GM19238 (cell line): Measurements from ENCODE around the gene TGM6.

Experiments
- DNase-seq: peaks from one replicate; pipeline ENCODE4 v3.0.0; 2011; ENCODE audit warnings: low spot score; ENCODE audit not compliant: insufficient read length

The TGM6 gene

DNA sequence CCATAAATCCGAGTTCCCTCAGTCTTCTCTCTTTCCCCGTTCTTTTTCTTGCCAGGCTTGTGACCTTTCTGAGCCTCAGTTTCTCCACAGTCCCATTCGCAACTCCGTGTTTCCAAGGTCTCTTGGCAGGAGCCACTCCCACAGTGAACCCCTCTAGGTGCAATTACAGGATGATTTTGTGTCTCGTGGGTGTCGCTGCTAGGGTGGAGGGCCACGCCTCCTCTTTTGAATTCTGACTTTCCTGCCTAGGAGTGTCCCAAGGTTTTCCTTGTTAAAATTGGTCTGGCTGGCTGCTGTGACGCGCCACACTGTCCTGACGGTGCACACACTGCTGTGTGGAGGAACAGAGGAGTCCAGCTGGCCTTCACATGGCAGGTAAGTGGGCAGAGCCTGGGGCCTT is at the start of gene TGM6:
TSS of gene TGM6 (plus strand) at position 301 of the 400 bp plus-strand sequence. CDS start at position 369, 68 bp downstream.
- DNase-seq, result no peak

DNA sequence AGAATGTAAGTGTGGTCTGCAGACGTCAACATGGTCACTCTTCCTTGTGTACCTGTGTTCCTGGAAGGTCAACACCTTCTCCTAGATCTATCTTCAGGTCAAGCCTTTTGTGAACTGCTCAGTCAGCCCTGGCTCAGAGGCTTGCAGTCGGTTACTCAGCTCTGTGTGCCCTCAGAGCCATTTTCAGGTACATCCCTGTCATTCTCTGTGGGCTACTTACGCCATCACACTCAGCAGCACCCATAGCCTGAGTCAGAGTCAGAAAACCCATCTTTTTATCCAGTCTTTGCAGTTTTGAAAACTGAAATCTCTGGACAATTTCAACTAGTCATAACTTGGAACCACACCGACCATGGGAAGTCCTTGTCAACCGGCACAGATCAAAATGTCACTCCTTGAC is 49.6 kb upstream of the TGM6 start:
- no peak for DNase-seq

- no peak for DNase-seq
Observed at GRCh38 chr20:2331901-2332565, 48.7 kb upstream of the TGM6 start.

DNA sequence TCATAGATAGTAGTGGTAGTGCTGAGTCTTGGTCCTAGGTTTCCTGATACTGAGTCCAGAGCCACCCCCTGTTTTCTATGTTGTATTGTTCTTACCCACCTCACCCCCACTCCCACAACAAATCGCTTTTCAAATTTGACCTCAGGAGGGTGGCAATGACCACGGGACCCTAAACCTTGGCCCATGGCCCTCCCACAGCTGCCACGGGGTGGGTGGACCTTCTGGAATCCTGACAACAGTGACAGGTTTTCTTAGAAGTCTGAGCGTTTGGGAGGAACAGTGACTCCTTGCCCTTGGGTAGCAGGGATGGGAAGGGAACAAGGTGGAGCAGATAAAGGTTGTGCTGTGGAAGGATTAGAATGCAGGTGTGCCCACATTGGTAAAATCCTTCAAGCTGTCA is 48.0 kb upstream of the TGM6 start:
- no peak for DNase-seq

DNA sequence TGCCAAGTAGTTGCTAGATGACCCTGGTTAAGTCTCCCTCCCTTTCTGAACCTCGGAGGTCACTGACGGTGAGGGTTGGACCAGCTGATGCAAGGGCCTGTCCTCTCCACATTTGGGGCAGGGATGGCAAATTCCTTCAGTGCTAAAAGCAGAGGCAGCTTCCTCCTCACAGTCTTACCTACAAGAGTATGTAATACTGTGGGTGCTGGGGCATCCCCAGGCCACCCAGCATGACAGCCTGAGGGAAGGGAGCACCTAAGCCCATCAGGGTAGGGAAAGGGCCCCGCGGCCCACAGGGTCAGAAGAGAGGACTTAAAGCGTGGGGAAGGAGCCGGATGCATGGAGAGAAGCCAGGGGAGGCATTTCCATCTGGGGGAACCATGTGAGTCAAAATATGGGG is 46.9 kb upstream of the TGM6 start:
- DNase-seq, result no peak

DNA sequence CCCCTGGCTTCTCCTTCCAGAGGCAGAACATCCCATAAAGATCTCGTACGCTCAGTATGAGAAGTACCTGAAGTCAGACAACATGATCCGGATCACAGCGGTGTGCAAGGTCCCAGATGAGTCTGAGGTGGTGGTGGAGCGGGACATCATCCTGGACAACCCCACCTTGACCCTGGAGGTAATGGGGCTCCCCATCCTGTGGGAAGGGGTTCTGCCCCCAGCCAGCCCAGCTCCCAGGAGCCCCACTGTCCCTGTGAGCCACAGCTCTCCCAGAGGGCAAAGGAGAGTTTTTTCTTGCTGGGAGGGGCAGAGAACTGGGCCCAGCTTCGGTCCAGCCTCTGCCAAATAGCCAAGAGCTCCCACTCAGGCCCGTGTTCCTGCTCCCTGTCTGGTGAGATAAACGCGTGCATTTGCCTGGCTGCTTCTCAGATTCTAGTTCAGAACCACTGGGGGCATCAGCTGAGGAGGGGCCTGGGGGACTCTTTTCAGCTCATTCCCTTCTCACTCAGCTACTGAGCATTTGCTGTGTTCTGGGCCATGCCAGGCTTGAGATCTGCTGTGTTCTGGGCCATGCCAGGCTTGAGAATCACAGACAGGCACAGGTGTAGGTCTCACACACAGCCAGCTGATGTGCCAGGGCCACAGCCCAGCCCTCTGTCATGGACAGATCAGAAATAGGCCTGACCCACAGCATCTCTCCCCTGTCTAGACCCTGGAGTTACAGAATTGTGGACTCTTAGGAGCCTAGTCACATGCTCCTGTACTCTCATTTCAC is 45.4 kb upstream of the TGM6 start:
- DNase-seq, result no peak

DNA sequence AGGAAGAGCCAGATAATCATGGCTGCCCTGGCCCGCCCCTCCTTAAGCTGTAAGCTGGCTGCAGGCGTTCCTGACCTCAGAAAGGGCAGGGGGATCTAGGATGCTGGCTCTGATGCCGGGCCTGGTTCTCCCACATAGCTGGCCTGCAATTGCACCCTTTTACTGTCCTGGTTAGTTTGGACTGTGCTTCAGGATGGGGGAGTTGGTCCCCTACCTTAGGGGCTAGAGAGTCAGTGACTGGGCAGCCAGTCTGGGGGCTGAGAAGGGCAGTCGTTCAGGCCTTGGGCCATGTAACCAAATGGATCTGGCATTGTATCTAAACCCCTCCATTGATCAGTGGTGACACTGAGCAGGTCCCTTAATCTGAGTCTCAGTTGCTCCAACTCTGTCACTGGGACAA is 44.2 kb upstream of the TGM6 start:
- no peak for DNase-seq

- DNase-seq, result no peak
Observed at GRCh38 chr20:2337142-2337541, 43.6 kb upstream of the TGM6 start.

GRCh38 chr20:2338411-2339066 is 42.2 kb upstream of the TGM6 start:
- DNase-seq, result no peak

DNA sequence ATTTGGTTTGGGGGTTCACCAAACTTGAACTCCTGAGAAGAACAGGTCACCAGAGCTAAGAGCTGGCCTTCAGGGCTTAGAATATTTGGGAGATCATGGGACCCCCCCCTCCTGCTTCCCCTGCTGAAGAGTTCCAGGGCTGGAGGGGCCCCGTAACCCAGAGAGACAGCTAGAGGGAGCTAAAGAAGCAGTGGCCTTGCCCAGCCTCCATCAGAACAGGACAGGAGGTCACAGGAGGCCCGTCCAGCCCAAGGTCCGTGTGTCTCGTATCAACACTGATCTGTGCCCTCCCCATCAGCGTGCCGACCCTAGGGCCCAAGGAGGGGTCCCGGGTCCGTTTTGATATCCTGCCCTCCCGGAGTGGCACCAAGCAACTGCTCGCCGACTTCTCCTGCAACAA is 40.6 kb upstream of the TGM6 start:
- DNase-seq, result no peak

DNA sequence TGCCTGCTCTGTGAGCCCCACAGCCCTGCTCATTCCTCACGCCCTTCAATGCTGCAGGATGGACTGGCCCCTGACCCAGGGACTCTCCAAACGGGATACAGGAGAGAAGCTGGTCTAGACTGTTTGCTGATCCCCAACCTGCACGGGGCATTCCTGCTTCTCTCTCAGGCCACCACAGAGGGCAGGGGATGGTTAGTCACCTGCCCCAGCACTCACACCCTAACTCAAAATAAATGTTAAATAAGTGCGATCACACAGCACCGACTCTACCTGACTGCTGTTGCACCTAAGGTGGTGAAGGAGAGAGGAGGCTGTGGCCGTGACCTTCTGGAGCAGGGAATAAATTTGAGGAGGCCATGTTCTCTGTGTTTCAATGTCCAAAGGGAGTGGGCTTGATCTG is 39.9 kb upstream of the TGM6 start:
- DNase-seq, result no peak

- no peak for DNase-seq
Observed at GRCh38 chr20:2341336-2341735, 39.4 kb upstream of the TGM6 start.

- DNase-seq, result no peak
Observed at GRCh38 chr20:2342243-2342642, 38.5 kb upstream of the TGM6 start.

DNA sequence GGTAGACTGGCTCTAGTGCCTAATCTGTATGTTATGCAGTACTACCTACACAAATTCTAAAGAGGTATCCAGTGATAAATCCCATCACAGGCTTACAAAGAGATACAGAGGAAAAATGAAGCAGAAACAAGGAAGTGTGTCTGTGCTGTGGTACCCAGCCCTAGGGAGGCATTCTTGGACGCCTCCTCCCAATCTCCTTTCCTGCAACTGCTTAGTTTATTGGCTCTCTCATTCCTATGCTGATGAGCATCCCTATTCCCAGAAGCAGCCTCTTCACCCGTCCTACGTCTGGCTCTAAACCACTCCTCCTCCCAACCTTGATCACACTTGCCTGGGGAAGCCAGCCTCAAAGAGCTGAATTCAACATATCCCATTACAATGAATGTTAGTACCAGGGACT is 34.5 kb upstream of the TGM6 start:
- DNase-seq, result no peak

- no peak for DNase-seq
Observed at GRCh38 chr20:2348336-2348735, 32.4 kb upstream of the TGM6 start.

- DNase-seq, result no peak
Observed at GRCh38 chr20:2349801-2350200, 30.9 kb upstream of the TGM6 start.

DNA sequence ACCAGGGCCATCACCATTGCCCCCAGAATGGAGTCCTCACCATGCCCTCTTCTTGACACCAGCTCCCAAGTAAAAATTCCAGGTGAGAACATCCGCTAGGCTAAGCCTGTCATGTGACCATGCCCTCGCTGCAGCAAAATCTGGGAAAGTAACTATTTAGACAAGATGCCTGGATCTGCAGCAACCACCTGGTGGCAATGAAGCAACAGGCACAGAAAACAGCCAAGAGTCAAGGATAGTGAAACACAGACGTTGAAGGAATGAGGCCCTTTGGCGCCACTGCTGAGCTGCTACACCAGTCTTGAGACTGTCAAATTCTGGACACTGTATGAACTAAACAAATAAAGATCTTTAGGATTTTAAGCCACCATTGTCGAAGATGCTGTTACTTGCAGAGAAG is 30.1 kb upstream of the TGM6 start:
- no peak for DNase-seq

GRCh38 chr20:2353231-2353630 is 27.5 kb upstream of the TGM6 start:
- no peak for DNase-seq

GRCh38 chr20:2357114-2357513 is 23.6 kb upstream of the TGM6 start:
- no peak for DNase-seq

- no peak for DNase-seq
Observed at GRCh38 chr20:2358006-2358405, 22.7 kb upstream of the TGM6 start.

- DNase-seq, result no peak
Observed at GRCh38 chr20:2361035-2361593, 19.6 kb upstream of the TGM6 start.

DNA sequence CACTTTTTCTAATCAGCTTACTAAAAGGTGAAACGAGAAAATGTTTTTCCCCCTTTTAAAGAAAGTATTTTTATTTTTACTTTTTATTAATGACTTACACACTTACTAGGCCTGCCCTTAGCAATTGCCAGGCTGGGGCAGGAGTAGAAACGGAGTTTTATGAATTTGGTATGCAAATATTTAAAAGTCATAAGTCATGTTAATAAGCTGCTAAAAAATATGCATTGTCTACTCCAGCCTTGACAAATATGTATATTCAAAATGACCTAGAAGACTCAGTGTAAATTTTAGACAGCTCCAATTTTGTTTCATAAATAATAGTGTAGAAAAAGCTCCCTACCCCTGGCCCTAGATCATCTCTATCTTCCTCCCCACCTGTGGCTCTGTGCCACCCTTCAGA is 17.5 kb upstream of the TGM6 start:
- DNase-seq, result no peak
